SK-N-SH (cell line): Measurements from ENCODE around the gene ANKRD9. TPM values are rescaled to one million over a fixed set of nuclear protein-coding genes. Genes with fewer than 3 reads are reported as not detected.

Experiments
- CTCF ChIA-PET: fragments of 300-600, 350-600 bp; formaldehyde crosslinking; extraction: SDS; loops from one replicate; lab custom pipeline; 2021; lab: Yijun Ruan, JAX
- POLR2A ChIA-PET: fragments of 350-600 bp; sonication (Branson Sonifier 250); formaldehyde crosslinking; extraction: SDS; loops from one replicate; lab custom pipeline; 2020; ENCODE audit warnings: antibody characterized with exemption, inconsistent platforms; lab: Yijun Ruan, JAX
- DNase-seq: peaks from one replicate; pipeline ENCODE4 v3.0.0; 2012
- H2AFZ ChIP-seq: fragments of 200-600 bp; sonication (generic); 2 replicates; pipeline ENCODE4 v1.8.1; 2016; ENCODE audit warnings: antibody characterized with exemption, mild to moderate bottlenecking, low read depth
- H3F3A ChIP-seq: fragments of 200-600 bp; sonication (generic); replicated peaks from 2 replicates; pipeline ENCODE3; 2016; ENCODE audit warnings: antibody characterized with exemption, mild to moderate bottlenecking; ENCODE audit not compliant: insufficient read depth
- H3K27ac ChIP-seq, 2 experiments: fragments of 200-500 bp in 1 of 2; fragments of 200-600 bp in 1 of 2; sonication (Bioruptor generic) in 1 of 2; sonication (generic), shearing (Covaris generic) in 1 of 2; 2 replicates each; pipeline versions ENCODE4 v1.5.1 to v1.6.1; 2014 to 2016; ENCODE audit warnings: low read depth in 2 of 2, inconsistent platforms in 1 of 2, low read length in 1 of 2, mild to moderate bottlenecking in 1 of 2, mixed read lengths in 1 of 2
- H3K27me3 ChIP-seq: fragments of 200-600 bp; sonication (generic), shearing (Covaris generic); 2 replicates; pipeline ENCODE4 v1.6.1; 2016; ENCODE audit warnings: mixed run types; ENCODE audit not compliant: insufficient read depth
- H3K36me3 ChIP-seq, 2 experiments: fragments of 200-500 bp in 1 of 2; fragments of 200-600 bp in 1 of 2; sonication (Bioruptor generic) in 1 of 2; sonication (generic) in 1 of 2; replicated peaks in 1 of 2; 2 replicates each; pipeline versions ENCODE3 to v1.5.1; 2014 to 2016; ENCODE audit warnings: low read length in 1 of 2, mild to moderate bottlenecking in 1 of 2; ENCODE audit not compliant: insufficient read depth in 2 of 2, control insufficient read depth in 1 of 2
- H3K4me1 ChIP-seq, 2 experiments: fragments of 200-500 bp in 1 of 2; fragments of 200-600 bp in 1 of 2; sonication (Bioruptor generic) in 1 of 2; sonication (generic), shearing (Covaris generic) in 1 of 2; 2 replicates each; pipeline versions ENCODE4 v1.5.1 to v1.6.1; 2014 to 2016; ENCODE audit warnings: low read depth in 1 of 2, low read length in 1 of 2, mixed run types in 1 of 2; ENCODE audit not compliant: insufficient read depth in 2 of 2, control insufficient read depth in 1 of 2
- H3K4me2 ChIP-seq: fragments of 200-600 bp; sonication (generic), shearing (Covaris generic); 2 replicates; pipeline ENCODE4 v1.6.1; 2017; ENCODE audit warnings: mixed run types
- H3K4me3 ChIP-seq, 2 experiments: fragments of 200-500 bp in 1 of 2; fragments of 200-600 bp in 1 of 2; sonication (Bioruptor generic) in 1 of 2; sonication (generic), shearing (Covaris generic) in 1 of 2; 2 replicates each; pipeline versions ENCODE4 v1.5.1 to v1.8.1; 2014 to 2016; ENCODE audit warnings: low read depth in 2 of 2, inconsistent platforms in 1 of 2, low read length in 1 of 2, mild to moderate bottlenecking in 1 of 2, mixed read lengths in 1 of 2, moderate library complexity in 1 of 2
- H3K79me2 ChIP-seq: fragments of 200-600 bp; sonication (generic); 2 replicates; pipeline ENCODE4 v1.8.1; 2017; ENCODE audit warnings: mild to moderate bottlenecking; ENCODE audit not compliant: insufficient read depth
- H3K9ac ChIP-seq: fragments of 200-600 bp; sonication (generic); 2 replicates; pipeline ENCODE4 v1.6.1; 2017; ENCODE audit warnings: mixed run types
- H3K9me2 ChIP-seq: fragments of 200-600 bp; sonication (generic); 2 replicates; pipeline ENCODE4 v1.6.1; 2017; ENCODE audit warnings: mixed run types
- H3K9me3 ChIP-seq: fragments of 200-600 bp; sonication (generic); 2 replicates; pipeline ENCODE4 v1.6.1; 2017; ENCODE audit warnings: mixed run types, mild to moderate bottlenecking, moderate library complexity
- H4K20me1 ChIP-seq: fragments of 200-600 bp; sonication (generic); 2 replicates; pipeline ENCODE4 v1.6.1; 2017; ENCODE audit warnings: mild to moderate bottlenecking, mixed run types; ENCODE audit not compliant: insufficient read depth
- EP300 ChIP-seq, 2 experiments: IDR thresholded peaks; 2 replicates each; pipeline versions ENCODE4 v1.4.0 to v1.6.1; 2012; ENCODE audit warnings: borderline replicate concordance in 1 of 2, low read depth in 1 of 2, low read length in 1 of 2
- EZH2phosphoT487 ChIP-seq: fragments of 200-600 bp; sonication (generic); IDR thresholded peaks from 2 replicates; pipeline ENCODE4 v1.6.1; 2017; ENCODE audit warnings: low read depth, mixed run types, mild to moderate bottlenecking, antibody characterized with exemption, moderate library complexity, borderline replicate concordance
- GABPA ChIP-seq: IDR thresholded peaks from 2 replicates; pipeline ENCODE4 v1.4.0; 2012; ENCODE audit warnings: low read depth, mild to moderate bottlenecking
- MAX ChIP-seq: IDR thresholded peaks from 2 replicates; pipeline ENCODE4 v1.4.0; 2012; ENCODE audit warnings: low read depth
- NFIC ChIP-seq: IDR thresholded peaks from 2 replicates; pipeline ENCODE4 v1.4.0; 2012; ENCODE audit warnings: borderline replicate concordance
- POLR2AphosphoS5 ChIP-seq: IDR thresholded peaks from 2 replicates; pipeline ENCODE4 v1.6.1; 2012; ENCODE audit warnings: low read depth, low read length
- RCOR1 ChIP-seq: fragments of 150-350 bp; IDR thresholded peaks from 2 replicates; pipeline ENCODE4 v1.6.1; 2017; ENCODE audit warnings: antibody characterized with exemption, low read length
- REST ChIP-seq: IDR thresholded peaks from 2 replicates; pipeline ENCODE4 v1.6.1; 2012; ENCODE audit warnings: mild to moderate bottlenecking, low read depth, low read length, moderate library complexity
- RXRA ChIP-seq: IDR thresholded peaks from 2 replicates; pipeline ENCODE4 v1.4.0; 2012; ENCODE audit warnings: low read depth, mild to moderate bottlenecking, borderline replicate concordance
- SIN3A ChIP-seq: IDR thresholded peaks from 2 replicates; pipeline ENCODE4 v1.6.1; 2012; ENCODE audit warnings: low read depth, mild to moderate bottlenecking, low read length, moderate library complexity, borderline replicate concordance
- SMC3 ChIP-seq: IDR thresholded peaks from 2 replicates; pipeline ENCODE4 v1.6.1; 2012; ENCODE audit warnings: low read depth, low read length, improper control_type of control experiment
- TAF1 ChIP-seq: IDR thresholded peaks from 2 replicates; pipeline ENCODE4 v1.6.1; 2012; ENCODE audit warnings: low read depth, mild to moderate bottlenecking, low read length, moderate library complexity, borderline replicate concordance
- TCF12 ChIP-seq: IDR thresholded peaks from 2 replicates; pipeline ENCODE4 v1.4.0; 2012
- TEAD4 ChIP-seq: IDR thresholded peaks from 2 replicates; pipeline ENCODE4 v1.4.0; 2012; ENCODE audit warnings: mild to moderate bottlenecking, borderline replicate concordance; ENCODE audit not compliant: insufficient read depth
- YY1 ChIP-seq: IDR thresholded peaks from 2 replicates; pipeline ENCODE4 v1.4.0; 2012; ENCODE audit warnings: low read depth, mild to moderate bottlenecking
- WGBS: methylation state at CpG from one replicate; pipeline ENCODE4 v1.1.6; 2017; ENCODE audit warnings: low lambda C conversion rate; 5-methylcytosine and 5-hydroxymethylcytosine counted together
- polyA plus RNA-seq, 3 experiments: library from polyadenylated mRNA; depleted of rRNA; stranded (reverse); fragments of >200 nt; gene quantifications; 2 replicates each; pipeline ENCODE4 v1.2.3, GENCODE V29; 2012
- TF ChIP-seq, protein P1 (sequence below): IDR thresholded peaks from 2 replicates; pipeline ENCODE4; 2012
- TF ChIP-seq, protein P2 (sequence below): fragments of 150-350 bp; IDR thresholded peaks from 2 replicates; pipeline ENCODE4 v1.6.1; 2017; ENCODE audit warnings: antibody characterized with exemption, low read length, low read depth, borderline replicate concordance

ANKRD9 gene
- polyA plus RNA-seq, 1 of the 3 experiments (the other 2 are of a cell fraction), result 21.3 TPM

GRCh38 chr14:102507857-102508312, 1.7 kb downstream of the ANKRD9 start:
- TF ChIP-seq, protein P1, sequence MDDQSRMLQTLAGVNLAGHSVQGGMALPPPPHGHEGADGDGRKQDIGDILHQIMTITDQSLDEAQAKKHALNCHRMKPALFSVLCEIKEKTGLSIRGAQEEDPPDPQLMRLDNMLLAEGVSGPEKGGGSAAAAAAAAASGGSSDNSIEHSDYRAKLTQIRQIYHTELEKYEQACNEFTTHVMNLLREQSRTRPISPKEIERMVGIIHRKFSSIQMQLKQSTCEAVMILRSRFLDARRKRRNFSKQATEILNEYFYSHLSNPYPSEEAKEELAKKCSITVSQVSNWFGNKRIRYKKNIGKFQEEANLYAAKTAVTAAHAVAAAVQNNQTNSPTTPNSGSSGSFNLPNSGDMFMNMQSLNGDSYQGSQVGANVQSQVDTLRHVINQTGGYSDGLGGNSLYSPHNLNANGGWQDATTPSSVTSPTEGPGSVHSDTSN, result no peak
- TF ChIP-seq RXRA, result no peak
- TF ChIP-seq GABPA, result no peak
- TF ChIP-seq MAX, result no peak
- TF ChIP-seq RCOR1, result no peak
- TF ChIP-seq TCF12, result no peak
- no peak for TF ChIP-seq POLR2AphosphoS5
- H3K27ac ChIP-seq, result no peak overlapping the region
- H3K4me2 ChIP-seq, result peak overlapping the region; percentile 95; the same call in 1 of the 2 replicates
- peaks cover 0 to 17% of the 10 kb centered on the region in 2 experiments; a peak in 1 of 4 replicates for H3K4me1 ChIP-seq
- H3K9ac ChIP-seq, result 0 out of 2 replicates have a peak overlapping the region, but pooled peaks have one; percentile 75
- peaks cover 0 to 3% of the 10 kb centered on the region in 2 experiments for H3K36me3 ChIP-seq
- no peaks in the 10 kb centered on the region for H3F3A ChIP-seq
- H3K9me2 ChIP-seq, result no peaks in the 10 kb centered on the region
- POLR2A ChIA-PET, result no interaction called here
- WGBS, result 97% methylated on average over 13 of the region's 21 CpGs
- no peak for DNase-seq
- no peaks in the 10 kb centered on the region for H3K9me3 ChIP-seq
- no peak overlapping the region for H2AFZ ChIP-seq
- H3K79me2 ChIP-seq, result peaks cover 12% of the 10 kb centered on the region; the same call in 1 of the 2 replicates
- 0 out of 4 replicates have a peak overlapping the region, but pooled peaks of 1 of the 2 experiments have one; percentile 64 for H3K4me3 ChIP-seq
- CTCF ChIA-PET, result interaction anchor here (0.7 to 2.0 kb wide), 8 partner anchors 9 to 77 kb away, joined by 3 to 6 read pairs (median 4); no protein-coding TSS in a partner anchor
- H4K20me1 ChIP-seq, result no peaks in the 10 kb centered on the region
- no peaks in the 10 kb centered on the region for H3K27me3 ChIP-seq

DNA sequence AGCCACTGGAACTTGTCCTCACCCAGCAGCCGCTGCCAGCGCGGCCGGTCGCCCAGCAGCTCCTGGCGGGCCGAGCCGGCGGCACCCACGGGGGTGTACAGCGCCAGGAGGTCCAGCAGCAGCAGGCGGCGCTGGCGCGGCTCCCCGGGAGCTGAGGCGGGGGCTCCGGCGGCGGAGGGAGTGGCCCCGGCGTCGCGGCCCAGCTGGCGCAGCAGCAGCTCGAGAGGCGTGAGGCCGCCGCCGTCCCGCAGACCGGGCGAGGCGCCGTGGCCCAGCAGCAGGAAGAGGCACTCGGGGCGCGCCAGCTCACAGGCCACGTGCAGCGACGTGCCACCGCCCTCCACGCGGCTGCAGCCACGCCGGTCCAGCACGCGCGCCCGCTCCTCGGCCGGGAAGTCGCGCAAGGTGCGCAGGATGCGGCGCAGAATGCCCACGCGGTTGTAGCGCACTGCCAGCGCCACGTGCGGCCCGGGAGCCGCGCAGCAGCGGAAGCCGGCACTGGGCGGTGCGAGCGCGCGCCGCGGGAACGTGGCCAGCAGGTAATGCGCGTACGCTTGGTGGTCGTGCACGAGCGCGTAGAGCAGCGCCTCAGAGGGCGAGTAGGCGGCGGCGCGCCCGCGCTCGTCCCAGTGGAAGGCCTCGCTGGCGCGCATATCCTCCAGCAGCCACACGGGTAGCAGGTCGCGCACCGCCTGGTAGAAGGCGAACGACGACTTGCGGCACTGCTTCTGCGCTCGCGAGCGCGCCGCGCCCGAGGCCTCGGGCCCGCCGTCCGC, 2.3 kb downstream of the ANKRD9 start:
- Histone ChIP-seq H3K79me2 (peaks cover 12% of the 10 kb centered on the region; the same call in 1 of the 2 replicates), H3K9me2 (no peaks in the 10 kb centered on the region), H3K27me3 (no peaks in the 10 kb centered on the region), H2AFZ (no peak overlapping the region), H3K9me3 (no peaks in the 10 kb centered on the region), H3F3A (no peaks in the 10 kb centered on the region), H3K4me1 (peaks cover 0 to 17% of the 10 kb centered on the region in 2 experiments; a peak in 1 of 4 replicates), H4K20me1 (no peaks in the 10 kb centered on the region), H3K36me3 (peaks cover 0 to 3% of the 10 kb centered on the region in 2 experiments), H3K27ac (no peak overlapping the region), H3K4me2 (no peak overlapping the region), H3K9ac (no peak overlapping the region), H3K4me3 (no peak overlapping the region)
- POLR2A ChIA-PET, result no interaction called here
- DNase-seq, result no peak
- CTCF ChIA-PET, result interaction anchor here (0.6 to 2.0 kb wide), 7 partner anchors 9 to 214 kb away, joined by 3 to 6 read pairs (median 4); no protein-coding TSS in a partner anchor
- WGBS, result over 99% methylated on average over 75 of the region's 115 CpGs
- no peak for TF ChIP-seq YY1
- no peak for TF ChIP-seq TAF1
- TF ChIP-seq TEAD4, result no peak
- no peak for TF ChIP-seq GABPA
- no peak for TF ChIP-seq EZH2phosphoT487
- TF ChIP-seq TCF12, result no peak
- TF ChIP-seq, protein P2, sequence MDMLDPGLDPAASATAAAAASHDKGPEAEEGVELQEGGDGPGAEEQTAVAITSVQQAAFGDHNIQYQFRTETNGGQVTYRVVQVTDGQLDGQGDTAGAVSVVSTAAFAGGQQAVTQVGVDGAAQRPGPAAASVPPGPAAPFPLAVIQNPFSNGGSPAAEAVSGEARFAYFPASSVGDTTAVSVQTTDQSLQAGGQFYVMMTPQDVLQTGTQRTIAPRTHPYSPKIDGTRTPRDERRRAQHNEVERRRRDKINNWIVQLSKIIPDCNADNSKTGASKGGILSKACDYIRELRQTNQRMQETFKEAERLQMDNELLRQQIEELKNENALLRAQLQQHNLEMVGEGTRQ, result no peak
- no peak for TF ChIP-seq POLR2AphosphoS5
- TF ChIP-seq EP300 (IDR thresholded peaks at IDR 0.05; ENCODE audit: borderline replicate concordance in 1 of 2, low read depth in 1 of 2, low read length in 1 of 2), result no peak
- TF ChIP-seq NFIC, result no peak
- no peak for TF ChIP-seq REST
- no peak for TF ChIP-seq SIN3A
- no peak for TF ChIP-seq SMC3
